ENCODE data around the gene FRMD4A.

The FRMD4A gene

GRCh38 chr10:14340051-14340744 is 9.5 kb upstream of the FRMD4A start:
- DNase-seq = no peak

- DNase-seq = no peak
Observed at GRCh38 chr10:14336736-14337135, 6.0 kb upstream of the FRMD4A start.

GRCh38 chr10:14334771-14335170 is 4.0 kb upstream of the FRMD4A start:
- no peak for DNase-seq

DNA sequence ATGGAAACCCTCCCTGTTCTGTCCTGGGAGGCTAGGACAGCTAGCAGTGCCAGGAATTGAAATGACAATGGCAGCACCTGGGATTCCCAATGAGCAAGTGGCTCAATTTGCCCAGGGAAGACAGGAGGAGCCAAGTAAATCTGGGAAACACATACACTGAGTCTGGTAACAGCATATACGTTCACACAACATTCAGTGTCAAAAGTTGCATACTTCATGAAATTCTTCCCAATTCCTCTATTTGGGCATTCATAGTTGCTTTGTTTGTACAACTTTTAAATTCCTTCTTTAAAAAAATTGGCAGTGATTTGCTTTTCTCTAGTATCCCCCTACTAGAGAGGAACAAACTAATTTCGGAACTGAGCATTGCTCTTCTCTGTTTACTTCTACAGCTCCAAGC is 2.9 kb upstream of the FRMD4A start:
- no peak for DNase-seq

DNA sequence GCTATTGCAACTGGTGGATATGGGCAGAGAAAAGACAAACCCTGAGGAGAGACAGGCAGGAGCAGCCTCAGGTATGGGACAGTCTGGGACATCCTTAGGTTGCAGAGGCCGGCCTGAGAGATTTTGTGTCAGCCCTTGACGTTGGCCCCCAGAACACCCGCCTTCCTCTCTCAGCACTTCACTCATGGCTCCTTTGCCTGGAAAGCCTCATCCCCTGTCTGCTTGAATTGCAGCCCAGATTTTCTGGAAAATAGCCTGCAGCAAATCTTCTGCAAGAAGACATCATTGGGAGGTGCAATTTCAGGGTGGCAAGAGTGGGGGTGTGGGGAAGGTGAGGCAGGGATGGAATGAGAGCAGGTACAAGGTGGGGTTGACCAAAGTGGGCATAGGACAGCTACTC is 2.2 kb upstream of the FRMD4A start:
- no peak for DNase-seq

- no peak for DNase-seq
Observed at GRCh38 chr10:14329746-14330173, 964 bp downstream of the FRMD4A start.

- no peak for DNase-seq
Observed at GRCh38 chr10:14328881-14329672, 1.6 kb downstream of the FRMD4A start.

- DNase-seq = no peak
Observed at GRCh38 chr10:14327527-14327926, 3.2 kb downstream of the FRMD4A start.

- no peak for DNase-seq
Observed at GRCh38 chr10:14326581-14326980, 4.1 kb downstream of the FRMD4A start.

DNA sequence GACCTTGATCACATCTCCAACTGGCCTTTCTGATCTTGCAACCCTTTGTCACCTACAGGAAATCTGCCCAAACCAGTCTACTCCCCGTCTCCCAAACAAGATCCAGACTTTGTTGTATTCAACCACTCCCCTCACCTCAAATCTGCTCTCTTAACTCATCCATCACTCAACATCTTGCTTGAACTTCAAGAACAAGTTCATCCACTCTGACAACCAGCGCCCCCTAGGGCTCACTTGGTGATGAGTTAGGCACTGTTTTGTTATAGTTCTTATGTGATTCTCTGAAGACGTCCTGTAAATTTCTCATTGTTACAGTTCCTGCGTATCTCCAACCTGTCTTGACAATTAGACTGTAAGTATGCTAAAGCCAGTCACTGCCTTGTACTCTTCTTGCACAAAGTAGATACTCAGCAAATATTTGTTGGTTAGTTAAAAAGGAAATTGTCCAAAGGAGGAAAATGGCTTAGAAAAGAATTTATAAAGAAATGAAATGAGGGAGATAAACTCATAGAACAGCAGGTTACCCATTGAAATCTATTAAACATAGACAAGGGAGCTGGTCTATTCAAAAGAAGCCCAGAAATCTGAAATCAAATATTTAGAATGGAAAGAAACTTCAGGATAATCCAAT is 5.3 kb downstream of the FRMD4A start:
- DNase-seq = peak; percentile 4

- no peak for DNase-seq
Observed at GRCh38 chr10:14322526-14323188, 8.1 kb downstream of the FRMD4A start.

- DNase-seq = no peak
Observed at GRCh38 chr10:14318007-14318406, 12.7 kb downstream of the FRMD4A start.

- no peak for DNase-seq
Observed at GRCh38 chr10:14312014-14312413, 18.7 kb downstream of the FRMD4A start.

DNA sequence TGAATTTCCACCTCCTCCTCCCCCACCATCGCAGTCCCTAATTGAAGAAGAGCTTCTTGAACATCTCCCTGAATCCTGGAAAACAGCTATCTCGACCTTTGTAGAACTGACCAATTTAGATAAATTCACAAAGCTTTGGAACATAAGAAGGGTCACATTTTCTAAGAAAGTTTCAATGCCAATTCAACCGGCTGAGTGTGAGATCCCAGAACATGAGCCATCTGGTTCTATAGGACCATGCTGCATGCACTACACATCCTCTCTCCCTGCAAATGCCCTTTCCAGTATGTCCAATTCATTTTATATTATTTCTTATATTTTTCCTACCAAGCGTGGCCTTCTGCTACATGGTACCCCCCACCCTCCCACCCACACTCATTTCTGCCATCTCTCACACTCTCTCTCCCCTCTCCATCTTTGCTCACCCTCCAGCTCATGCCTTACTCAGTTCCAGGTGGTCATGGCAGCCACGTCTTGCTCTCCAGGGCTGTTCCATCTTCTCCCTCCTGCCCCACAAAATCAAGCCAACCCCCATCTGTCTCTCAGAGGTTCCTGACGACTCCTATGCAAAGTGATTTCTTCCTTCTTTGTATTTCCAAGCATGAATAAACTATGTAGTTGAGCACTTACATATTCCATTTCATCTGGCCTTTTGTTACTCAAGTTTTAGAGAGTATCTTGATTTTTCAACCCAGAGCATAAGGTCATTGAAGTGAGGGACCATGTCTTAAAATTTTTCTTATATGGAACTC is 19.3 kb downstream of the FRMD4A start:
- DNase-seq = no peak

GRCh38 chr10:14309593-14309992 is 21.1 kb downstream of the FRMD4A start:
- DNase-seq = no peak

DNA sequence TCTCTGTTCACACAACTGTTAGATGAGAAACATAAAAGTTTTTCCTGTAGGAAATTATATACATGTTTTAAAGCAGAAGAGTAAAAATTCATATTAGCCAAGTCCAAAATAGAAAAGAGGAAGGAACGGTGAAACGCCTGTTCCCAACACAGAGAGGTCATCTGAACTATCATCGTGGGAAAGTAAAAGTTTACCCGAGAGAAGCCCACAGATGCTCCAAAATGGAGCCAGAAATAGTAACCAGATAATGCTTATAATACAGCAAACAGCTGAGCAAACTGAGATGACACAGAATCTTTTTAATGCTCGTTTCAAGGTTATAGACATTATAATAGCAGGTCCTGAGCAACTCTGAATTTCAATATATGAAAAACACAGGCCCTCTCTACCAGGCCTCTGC is 24.5 kb downstream of the FRMD4A start:
- DNase-seq = no peak

- no peak for DNase-seq
Observed at GRCh38 chr10:14304046-14304445, 26.7 kb downstream of the FRMD4A start.

DNA sequence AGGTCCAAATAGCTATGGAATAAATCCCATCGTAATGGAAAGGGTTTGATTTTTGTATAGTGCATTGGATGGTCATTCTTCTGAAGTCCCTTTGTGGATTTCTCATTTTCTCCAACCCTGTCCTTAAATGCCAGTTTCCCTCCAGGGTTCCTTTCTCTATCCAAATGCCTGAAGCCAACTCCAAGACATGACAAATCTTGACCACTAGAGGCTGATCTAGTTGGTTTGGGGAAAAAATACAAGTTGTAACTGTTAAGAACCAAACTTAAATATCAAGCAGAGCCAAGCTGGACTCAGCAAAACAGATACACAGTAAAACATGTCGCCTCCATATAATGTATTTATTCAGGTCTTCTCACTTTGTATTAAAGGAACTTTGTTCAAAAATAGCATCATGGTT is 28.7 kb downstream of the FRMD4A start:
- peak; percentile 21 for DNase-seq

DNA sequence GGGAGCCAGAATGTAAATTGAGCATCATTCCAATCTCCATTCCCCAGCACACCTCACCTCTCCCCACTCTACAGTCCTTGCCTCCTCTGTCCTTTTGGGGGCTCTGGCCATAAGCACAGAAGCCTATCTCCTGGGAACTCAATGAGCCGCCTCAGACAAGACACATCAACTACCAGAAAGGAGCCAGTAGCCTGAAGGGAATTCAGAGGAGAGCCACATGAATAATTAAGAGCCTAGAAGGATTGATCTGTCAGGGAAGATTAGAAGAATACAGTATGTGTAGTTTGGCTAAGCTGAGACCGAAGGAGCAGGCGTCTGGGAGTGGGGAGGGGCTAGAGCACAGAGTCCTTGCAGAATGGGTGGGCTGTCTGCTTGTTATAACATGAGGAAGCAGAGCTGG is 31.2 kb downstream of the FRMD4A start:
- DNase-seq = no peak

- DNase-seq = no peak
Observed at GRCh38 chr10:14296065-14296709, 34.5 kb downstream of the FRMD4A start.

DNA sequence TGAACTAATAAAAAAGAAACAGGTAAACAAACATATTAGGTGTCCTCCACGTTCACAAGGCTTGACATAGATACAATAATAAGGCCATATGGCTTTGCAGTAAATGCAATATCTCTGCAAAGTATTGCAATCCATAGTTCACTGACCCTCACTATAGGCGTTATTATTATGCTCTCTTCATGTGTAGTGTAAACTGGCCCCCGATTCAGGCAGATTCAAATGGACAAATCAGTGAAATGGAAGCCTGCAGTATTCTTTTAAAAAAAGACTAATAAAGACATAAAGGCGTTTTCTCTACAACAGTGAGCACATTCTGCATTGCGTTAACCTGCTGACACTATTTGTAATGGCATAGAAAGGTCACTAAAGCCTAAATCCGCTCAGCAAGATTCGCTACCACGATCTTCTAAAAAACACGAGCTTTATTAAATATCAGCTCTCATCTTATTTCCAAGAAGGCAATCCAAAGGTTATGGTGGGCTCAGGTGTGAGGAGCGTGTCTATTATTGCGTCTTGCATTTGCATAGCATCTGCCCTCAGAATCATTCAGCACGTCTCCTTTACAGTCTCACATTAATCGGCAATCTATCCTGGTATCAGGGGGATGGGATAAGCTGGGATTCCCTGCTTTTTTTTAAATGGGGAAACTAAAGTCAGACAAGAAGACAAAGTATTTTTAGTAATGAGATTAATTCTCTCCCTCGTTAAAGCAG is 36.2 kb downstream of the FRMD4A start:
- DNase-seq = no peak

DNA sequence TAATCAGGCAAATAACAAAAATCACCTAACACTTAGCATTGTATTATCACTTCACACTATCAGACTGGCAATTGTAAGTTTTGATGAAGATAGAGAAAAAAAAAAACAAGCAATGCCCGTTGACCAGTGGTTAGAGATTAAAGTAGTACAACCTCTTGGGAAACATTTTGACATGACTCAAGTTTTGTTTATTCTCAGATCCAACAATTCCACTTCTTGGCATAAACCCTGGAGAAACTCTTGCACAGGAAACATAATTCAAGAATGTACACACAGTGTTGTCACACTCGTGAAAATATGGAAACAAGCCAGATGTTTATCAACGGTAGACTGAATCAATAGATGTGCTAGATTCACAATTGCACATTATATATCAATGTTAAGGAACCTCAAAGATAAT is 37.2 kb downstream of the FRMD4A start:
- DNase-seq = no peak

Data from fibroblast of skin of right biceps (primary cell).